HEK293 (cell line): ENCODE measurements around the gene CEBPB.

Experiments used
- EGR2 ChIP-seq: fragments of 450-650 bp; formaldehyde crosslinking; IDR thresholded peaks from 2 replicates; pipeline ENCODE4 v1.5.1; 2016; ENCODE audit warnings: low read depth, missing biosample characterization, missing genetic modification characterization
- GLIS2 ChIP-seq: fragments of 450-650 bp; formaldehyde crosslinking; IDR thresholded peaks from 2 replicates; pipeline ENCODE4 v1.5.1; 2016; ENCODE audit warnings: missing biosample characterization, missing genetic modification characterization
- KLF16 ChIP-seq: fragments of 450-650 bp; formaldehyde crosslinking; IDR thresholded peaks from 2 replicates; pipeline ENCODE4 v1.5.1; 2017; ENCODE audit warnings: missing biosample characterization, missing genetic modification characterization
- KLF8 ChIP-seq: fragments of 450-650 bp; formaldehyde crosslinking; IDR thresholded peaks from 2 replicates; pipeline ENCODE4 v1.5.1; 2016; ENCODE audit warnings: missing biosample characterization, missing genetic modification characterization
- KLF9 ChIP-seq: fragments of 450-650 bp; formaldehyde crosslinking; IDR thresholded peaks from 2 replicates; pipeline ENCODE4 v1.5.1; 2016; ENCODE audit warnings: missing biosample characterization, missing genetic modification characterization, low read depth
- OVOL3 ChIP-seq: fragments of 450-650 bp; formaldehyde crosslinking; IDR thresholded peaks from 2 replicates; pipeline ENCODE4 v1.5.1; 2016; ENCODE audit warnings: missing biosample characterization, missing genetic modification characterization
- PRDM1 ChIP-seq: fragments of 450-650 bp; formaldehyde crosslinking; IDR thresholded peaks from 2 replicates; pipeline ENCODE4; 2016; ENCODE audit warnings: missing biosample characterization, missing genetic modification characterization
- YY1 ChIP-seq: fragments of 450-650 bp; formaldehyde crosslinking; IDR thresholded peaks from 2 replicates; pipeline ENCODE4 v1.5.1; 2018; ENCODE audit warnings: missing biosample characterization, missing genetic modification characterization
- ZBTB20 ChIP-seq: fragments of 450-650 bp; formaldehyde crosslinking; IDR thresholded peaks from 2 replicates; pipeline ENCODE4 v1.5.1; 2016; ENCODE audit warnings: missing biosample characterization, missing genetic modification characterization
- ZBTB8A ChIP-seq: fragments of 450-650 bp; formaldehyde crosslinking; IDR thresholded peaks from 2 replicates; pipeline ENCODE4 v1.5.1; 2016; ENCODE audit warnings: missing biosample characterization, missing genetic modification characterization
- ZNF10 ChIP-seq: fragments of 450-650 bp; formaldehyde crosslinking; IDR thresholded peaks from 2 replicates; pipeline ENCODE4 v1.5.1; 2017; ENCODE audit warnings: missing biosample characterization, missing genetic modification characterization
- ZNF133 ChIP-seq: fragments of 450-650 bp; formaldehyde crosslinking; IDR thresholded peaks from 2 replicates; pipeline ENCODE4 v1.5.1; 2016; ENCODE audit warnings: missing biosample characterization, missing genetic modification characterization
- ZNF146 ChIP-seq: fragments of 450-650 bp; formaldehyde crosslinking; IDR thresholded peaks from 2 replicates; pipeline ENCODE4 v1.5.1; 2016; ENCODE audit warnings: missing biosample characterization, missing genetic modification characterization
- ZNF184 ChIP-seq: fragments of 450-650 bp; IDR thresholded peaks from 2 replicates; pipeline ENCODE4 v1.5.1; 2018; ENCODE audit warnings: missing biosample characterization, mild to moderate bottlenecking, missing genetic modification characterization
- ZNF19 ChIP-seq: fragments of 450-650 bp; formaldehyde crosslinking; IDR thresholded peaks from 2 replicates; pipeline ENCODE4; 2016; ENCODE audit warnings: missing biosample characterization, missing genetic modification characterization, low read depth
- ZNF2 ChIP-seq: fragments of 450-650 bp; formaldehyde crosslinking; IDR thresholded peaks from 2 replicates; pipeline ENCODE4 v1.5.1; 2016; ENCODE audit warnings: missing biosample characterization, missing genetic modification characterization
- ZNF391 ChIP-seq: fragments of 450-650 bp; formaldehyde crosslinking; IDR thresholded peaks from 2 replicates; pipeline ENCODE4 v1.5.1; 2016; ENCODE audit warnings: low read depth, missing biosample characterization, missing genetic modification characterization, borderline replicate concordance
- ZNF394 ChIP-seq: fragments of 450-650 bp; formaldehyde crosslinking; IDR thresholded peaks from 2 replicates; pipeline ENCODE4 v1.5.1; 2016; ENCODE audit warnings: missing biosample characterization, missing genetic modification characterization, mild to moderate bottlenecking, moderate library complexity, borderline replicate concordance
- ZNF571 ChIP-seq: fragments of 450-650 bp; formaldehyde crosslinking; IDR thresholded peaks from 2 replicates; pipeline ENCODE4 v1.5.0; 2017; ENCODE audit warnings: missing biosample characterization, missing genetic modification characterization
- ZNF600 ChIP-seq: fragments of 450-650 bp; formaldehyde crosslinking; IDR thresholded peaks from 2 replicates; pipeline ENCODE4 v1.5.1; 2016; ENCODE audit warnings: missing biosample characterization, missing genetic modification characterization
- ZNF654 ChIP-seq: fragments of 450-650 bp; formaldehyde crosslinking; IDR thresholded peaks from 2 replicates; pipeline ENCODE4 v1.5.1; 2016; ENCODE audit warnings: low read depth, missing biosample characterization, missing genetic modification characterization
- ZNF658 ChIP-seq: fragments of 450-650 bp; formaldehyde crosslinking; IDR thresholded peaks from 2 replicates; pipeline ENCODE4; 2016; ENCODE audit warnings: missing biosample characterization, missing genetic modification characterization
- ZNF707 ChIP-seq: fragments of 450-650 bp; formaldehyde crosslinking; IDR thresholded peaks from 2 replicates; pipeline ENCODE4 v1.5.1; 2016; ENCODE audit warnings: missing biosample characterization, missing genetic modification characterization
- ZNF76 ChIP-seq: fragments of 450-650 bp; formaldehyde crosslinking; IDR thresholded peaks from 2 replicates; pipeline ENCODE4; 2016; ENCODE audit warnings: low read depth, missing biosample characterization, missing genetic modification characterization, borderline replicate concordance
- ZNF785 ChIP-seq: fragments of 450-650 bp; formaldehyde crosslinking; IDR thresholded peaks from 2 replicates; pipeline ENCODE4 v1.5.1; 2016; ENCODE audit warnings: missing biosample characterization, missing genetic modification characterization
- ZNF791 ChIP-seq: fragments of 450-650 bp; formaldehyde crosslinking; IDR thresholded peaks from 2 replicates; pipeline ENCODE4 v1.5.1; 2016; ENCODE audit warnings: missing biosample characterization, missing genetic modification characterization
- ZNF837 ChIP-seq: fragments of 450-650 bp; formaldehyde crosslinking; IDR thresholded peaks from 2 replicates; pipeline ENCODE4 v1.5.1; 2016; ENCODE audit warnings: missing biosample characterization, missing genetic modification characterization
- ZNF843 ChIP-seq: fragments of 450-650 bp; formaldehyde crosslinking; IDR thresholded peaks from 2 replicates; pipeline ENCODE4 v1.5.1; 2016; ENCODE audit warnings: missing biosample characterization, missing genetic modification characterization
- ZSCAN30 ChIP-seq: fragments of 450-650 bp; IDR thresholded peaks from 2 replicates; pipeline ENCODE4 v1.5.1; 2018; ENCODE audit warnings: missing biosample characterization, mild to moderate bottlenecking, missing genetic modification characterization, moderate library complexity
- TF ChIP-seq, protein P1 (sequence below): fragments of 450-650 bp; formaldehyde crosslinking; IDR thresholded peaks from 2 replicates; pipeline ENCODE4 v1.5.1; 2016; ENCODE audit warnings: missing biosample characterization, missing genetic modification characterization
- TF ChIP-seq, protein P2 (sequence below): fragments of 450-650 bp; formaldehyde crosslinking; IDR thresholded peaks from 2 replicates; pipeline ENCODE4 v1.5.1; 2016; ENCODE audit warnings: missing biosample characterization, missing genetic modification characterization, low read depth
- TF ChIP-seq, protein P3 (sequence below): fragments of 450-650 bp; formaldehyde crosslinking; IDR thresholded peaks from 2 replicates; pipeline ENCODE4 v1.5.1; 2017; ENCODE audit warnings: missing biosample characterization, missing genetic modification characterization
- TF ChIP-seq, protein P4 (sequence below): fragments of 450-650 bp; formaldehyde crosslinking; IDR thresholded peaks from 2 replicates; pipeline ENCODE4 v1.5.1; 2016; ENCODE audit warnings: missing biosample characterization, missing genetic modification characterization

Gene CEBPB

DNA sequence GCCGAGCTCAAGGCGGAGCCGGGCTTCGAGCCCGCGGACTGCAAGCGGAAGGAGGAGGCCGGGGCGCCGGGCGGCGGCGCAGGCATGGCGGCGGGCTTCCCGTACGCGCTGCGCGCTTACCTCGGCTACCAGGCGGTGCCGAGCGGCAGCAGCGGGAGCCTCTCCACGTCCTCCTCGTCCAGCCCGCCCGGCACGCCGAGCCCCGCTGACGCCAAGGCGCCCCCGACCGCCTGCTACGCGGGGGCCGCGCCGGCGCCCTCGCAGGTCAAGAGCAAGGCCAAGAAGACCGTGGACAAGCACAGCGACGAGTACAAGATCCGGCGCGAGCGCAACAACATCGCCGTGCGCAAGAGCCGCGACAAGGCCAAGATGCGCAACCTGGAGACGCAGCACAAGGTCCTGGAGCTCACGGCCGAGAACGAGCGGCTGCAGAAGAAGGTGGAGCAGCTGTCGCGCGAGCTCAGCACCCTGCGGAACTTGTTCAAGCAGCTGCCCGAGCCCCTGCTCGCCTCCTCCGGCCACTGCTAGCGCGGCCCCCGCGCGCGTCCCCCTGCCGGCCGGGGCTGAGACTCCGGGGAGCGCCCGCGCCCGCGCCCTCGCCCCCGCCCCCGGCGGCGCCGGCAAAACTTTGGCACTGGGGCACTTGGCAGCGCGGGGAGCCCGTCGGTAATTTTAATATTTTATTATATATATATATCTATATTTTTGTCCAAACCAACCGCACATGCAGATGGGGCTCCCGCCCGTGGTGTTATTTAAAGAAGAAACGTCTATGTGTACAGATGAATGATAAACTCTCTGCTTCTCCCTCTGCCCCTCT, 1.1 kb downstream of the CEBPB start (continued):
- TF ChIP-seq ZNF391 (peak; percentile 49; the same call in 1 of the 2 replicates), ZNF10 (peak; percentile 90), ZNF146 (0 out of 2 replicates have a peak, but pooled peaks have one; percentile 7), GLIS2 (tag by site-specific recombination) (peak; percentile 67), ZNF394 (tag by site-specific recombination) (peak; percentile 13; the same call in 1 of the 2 replicates), ZNF658 (no peak), ZNF791 (0 out of 2 replicates have a peak, but pooled peaks have one; percentile 30), ZNF133 (tag by site-specific recombination) (peak; percentile 24; the same call in 1 of the 2 replicates), ZNF843 (no peak), ZNF2 (tag by site-specific recombination) (peak; percentile 42; the same call in 1 of the 2 replicates), ZNF654 (no peak), ZNF571 (tag by site-specific recombination) (no peak), PRDM1 (tag by site-specific recombination) (no peak), ZNF184 (tag by site-specific recombination) (no peak), ZNF19 (tag by site-specific recombination) (no peak), ZSCAN30 (tag by site-specific recombination) (no peak), ZNF707 (tag by site-specific recombination) (no peak), KLF8 (tag by site-specific recombination) (peak; percentile 43; the same call in 1 of the 2 replicates), KLF16 (tag by site-specific recombination) (peak; percentile 43; the same call in 1 of the 2 replicates), KLF9 (peak; percentile 46; the same call in 1 of the 2 replicates), YY1 (tag by site-specific recombination) (peak; percentile 42; the same call in 1 of the 2 replicates), OVOL3 (tag by site-specific recombination) (no peak), ZNF600 (tag by site-specific recombination) (peak; percentile 72), ZBTB8A (tag by site-specific recombination) (peak; percentile 15; the same call in 1 of the 2 replicates), EGR2 (0 out of 2 replicates have a peak, but pooled peaks have one; percentile 7), ZNF837 (peak; percentile 89), ZNF76 (tag by site-specific recombination) (no peak), ZBTB20 (tag by site-specific recombination) (peak; percentile 27; the same call in 1 of the 2 replicates), ZNF785 (tag by site-specific recombination) (no peak)
- TF ChIP-seq, protein P1, sequence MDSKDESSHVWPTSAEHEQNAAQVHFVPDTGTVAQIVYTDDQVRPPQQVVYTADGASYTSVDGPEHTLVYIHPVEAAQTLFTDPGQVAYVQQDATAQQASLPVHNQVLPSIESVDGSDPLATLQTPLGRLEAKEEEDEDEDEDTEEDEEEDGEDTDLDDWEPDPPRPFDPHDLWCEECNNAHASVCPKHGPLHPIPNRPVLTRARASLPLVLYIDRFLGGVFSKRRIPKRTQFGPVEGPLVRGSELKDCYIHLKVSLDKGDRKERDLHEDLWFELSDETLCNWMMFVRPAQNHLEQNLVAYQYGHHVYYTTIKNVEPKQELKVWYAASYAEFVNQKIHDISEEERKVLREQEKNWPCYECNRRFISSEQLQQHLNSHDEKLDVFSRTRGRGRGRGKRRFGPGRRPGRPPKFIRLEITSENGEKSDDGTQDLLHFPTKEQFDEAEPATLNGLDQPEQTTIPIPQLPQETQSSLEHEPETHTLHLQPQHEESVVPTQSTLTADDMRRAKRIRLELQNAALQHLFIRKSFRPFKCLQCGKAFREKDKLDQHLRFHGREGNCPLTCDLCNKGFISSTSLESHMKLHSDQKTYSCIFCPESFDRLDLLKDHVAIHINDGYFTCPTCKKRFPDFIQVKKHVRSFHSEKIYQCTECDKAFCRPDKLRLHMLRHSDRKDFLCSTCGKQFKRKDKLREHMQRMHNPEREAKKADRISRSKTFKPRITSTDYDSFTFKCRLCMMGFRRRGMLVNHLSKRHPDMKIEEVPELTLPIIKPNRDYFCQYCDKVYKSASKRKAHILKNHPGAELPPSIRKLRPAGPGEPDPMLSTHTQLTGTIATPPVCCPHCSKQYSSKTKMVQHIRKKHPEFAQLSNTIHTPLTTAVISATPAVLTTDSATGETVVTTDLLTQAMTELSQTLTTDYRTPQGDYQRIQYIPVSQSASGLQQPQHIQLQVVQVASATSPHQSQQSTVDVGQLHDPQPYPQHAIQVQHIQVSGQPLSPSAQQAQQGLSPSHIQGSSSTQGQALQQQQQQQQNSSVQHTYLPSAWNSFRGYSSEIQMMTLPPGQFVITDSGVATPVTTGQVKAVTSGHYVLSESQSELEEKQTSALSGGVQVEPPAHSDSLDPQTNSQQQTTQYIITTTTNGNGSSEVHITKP, result no peak
- TF ChIP-seq, protein P2, sequence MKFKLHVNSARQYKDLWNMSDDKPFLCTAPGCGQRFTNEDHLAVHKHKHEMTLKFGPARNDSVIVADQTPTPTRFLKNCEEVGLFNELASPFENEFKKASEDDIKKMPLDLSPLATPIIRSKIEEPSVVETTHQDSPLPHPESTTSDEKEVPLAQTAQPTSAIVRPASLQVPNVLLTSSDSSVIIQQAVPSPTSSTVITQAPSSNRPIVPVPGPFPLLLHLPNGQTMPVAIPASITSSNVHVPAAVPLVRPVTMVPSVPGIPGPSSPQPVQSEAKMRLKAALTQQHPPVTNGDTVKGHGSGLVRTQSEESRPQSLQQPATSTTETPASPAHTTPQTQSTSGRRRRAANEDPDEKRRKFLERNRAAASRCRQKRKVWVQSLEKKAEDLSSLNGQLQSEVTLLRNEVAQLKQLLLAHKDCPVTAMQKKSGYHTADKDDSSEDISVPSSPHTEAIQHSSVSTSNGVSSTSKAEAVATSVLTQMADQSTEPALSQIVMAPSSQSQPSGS, result no peak
- TF ChIP-seq, protein P3, sequence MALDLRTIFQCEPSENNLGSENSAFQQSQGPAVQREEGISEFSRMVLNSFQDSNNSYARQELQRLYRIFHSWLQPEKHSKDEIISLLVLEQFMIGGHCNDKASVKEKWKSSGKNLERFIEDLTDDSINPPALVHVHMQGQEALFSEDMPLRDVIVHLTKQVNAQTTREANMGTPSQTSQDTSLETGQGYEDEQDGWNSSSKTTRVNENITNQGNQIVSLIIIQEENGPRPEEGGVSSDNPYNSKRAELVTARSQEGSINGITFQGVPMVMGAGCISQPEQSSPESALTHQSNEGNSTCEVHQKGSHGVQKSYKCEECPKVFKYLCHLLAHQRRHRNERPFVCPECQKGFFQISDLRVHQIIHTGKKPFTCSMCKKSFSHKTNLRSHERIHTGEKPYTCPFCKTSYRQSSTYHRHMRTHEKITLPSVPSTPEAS (tag by site-specific recombination), result no peak
- TF ChIP-seq, protein P4, sequence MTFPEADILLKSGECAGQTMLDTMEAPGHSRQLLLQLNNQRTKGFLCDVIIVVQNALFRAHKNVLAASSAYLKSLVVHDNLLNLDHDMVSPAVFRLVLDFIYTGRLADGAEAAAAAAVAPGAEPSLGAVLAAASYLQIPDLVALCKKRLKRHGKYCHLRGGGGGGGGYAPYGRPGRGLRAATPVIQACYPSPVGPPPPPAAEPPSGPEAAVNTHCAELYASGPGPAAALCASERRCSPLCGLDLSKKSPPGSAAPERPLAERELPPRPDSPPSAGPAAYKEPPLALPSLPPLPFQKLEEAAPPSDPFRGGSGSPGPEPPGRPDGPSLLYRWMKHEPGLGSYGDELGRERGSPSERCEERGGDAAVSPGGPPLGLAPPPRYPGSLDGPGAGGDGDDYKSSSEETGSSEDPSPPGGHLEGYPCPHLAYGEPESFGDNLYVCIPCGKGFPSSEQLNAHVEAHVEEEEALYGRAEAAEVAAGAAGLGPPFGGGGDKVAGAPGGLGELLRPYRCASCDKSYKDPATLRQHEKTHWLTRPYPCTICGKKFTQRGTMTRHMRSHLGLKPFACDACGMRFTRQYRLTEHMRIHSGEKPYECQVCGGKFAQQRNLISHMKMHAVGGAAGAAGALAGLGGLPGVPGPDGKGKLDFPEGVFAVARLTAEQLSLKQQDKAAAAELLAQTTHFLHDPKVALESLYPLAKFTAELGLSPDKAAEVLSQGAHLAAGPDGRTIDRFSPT (tag by site-specific recombination), result no peak
